Activated CD4-positive, alpha-beta T cell treated with anti-CD3 and anti-CD28 coated beads, Interleukin-2, amount 50 U/mL, for 4 hours (primary cell): ENCODE measurements around the gene CD207.

ENCODE experiments used
- DNase-seq, 2 experiments: peaks; one replicate each; pipeline ENCODE4 v3.0.0-alpha.2; 2020

Gene CD207

DNA sequence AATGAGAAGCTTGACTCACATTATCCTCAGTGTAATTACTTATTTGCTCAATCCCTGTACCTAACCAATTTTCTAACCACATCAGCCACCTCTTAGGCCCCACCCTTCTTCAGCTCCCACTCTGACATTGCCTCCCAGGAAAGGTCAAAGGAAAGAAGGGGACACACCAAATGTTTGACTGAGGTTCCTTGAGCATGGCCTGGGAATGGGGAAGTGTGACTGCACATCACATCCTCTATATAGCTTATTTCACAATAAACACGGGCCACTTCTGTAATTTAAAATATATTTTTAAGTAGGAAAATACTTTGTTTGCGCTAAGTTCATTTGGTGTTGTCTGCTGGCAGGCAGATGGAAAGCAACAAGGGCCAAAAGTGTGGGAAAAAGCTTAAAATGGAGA, 42.2 kb downstream of the CD207 start:
- DNase-seq: no peak

DNA sequence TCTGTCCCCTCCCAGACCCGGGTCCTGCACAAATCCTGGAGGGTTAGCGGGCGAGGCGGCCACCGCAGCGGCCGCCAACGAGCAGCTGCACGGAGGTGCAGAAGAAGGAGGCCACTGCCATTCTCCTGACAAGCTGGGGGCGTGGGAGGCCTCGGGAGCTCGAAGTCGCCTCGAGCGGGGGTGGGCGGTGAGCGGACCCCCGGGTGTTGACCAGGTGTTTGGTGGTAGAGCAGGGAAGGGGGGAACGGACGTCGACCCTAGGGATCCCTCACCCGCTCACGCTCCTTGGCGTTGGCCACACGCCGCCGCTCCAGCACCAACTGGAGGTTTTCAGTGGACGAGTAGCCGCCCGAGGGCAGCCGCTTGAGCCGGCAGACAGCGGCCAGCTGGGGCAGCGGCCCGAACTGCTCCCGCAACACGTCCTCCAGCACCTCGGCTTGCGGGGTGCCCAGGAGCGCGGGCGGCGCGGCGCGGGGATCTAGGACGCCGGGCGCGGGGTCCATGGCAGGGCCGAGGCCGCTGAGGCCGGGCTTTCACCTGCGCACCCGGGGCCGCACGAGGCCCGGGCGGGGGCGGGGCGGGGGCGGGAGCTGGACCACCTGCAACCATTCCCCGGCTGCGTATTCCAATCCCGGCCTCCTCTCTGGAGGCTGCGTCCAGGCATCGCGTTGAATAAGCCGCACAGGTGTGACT, 45.3 kb downstream of the CD207 start, which contains the start of gene FIGLA:
TSS of gene FIGLA (minus strand) at position 508 of the 693 bp plus-strand sequence. CDS start at position 503, 5 bp downstream.
- DNase-seq: no peak

DNA sequence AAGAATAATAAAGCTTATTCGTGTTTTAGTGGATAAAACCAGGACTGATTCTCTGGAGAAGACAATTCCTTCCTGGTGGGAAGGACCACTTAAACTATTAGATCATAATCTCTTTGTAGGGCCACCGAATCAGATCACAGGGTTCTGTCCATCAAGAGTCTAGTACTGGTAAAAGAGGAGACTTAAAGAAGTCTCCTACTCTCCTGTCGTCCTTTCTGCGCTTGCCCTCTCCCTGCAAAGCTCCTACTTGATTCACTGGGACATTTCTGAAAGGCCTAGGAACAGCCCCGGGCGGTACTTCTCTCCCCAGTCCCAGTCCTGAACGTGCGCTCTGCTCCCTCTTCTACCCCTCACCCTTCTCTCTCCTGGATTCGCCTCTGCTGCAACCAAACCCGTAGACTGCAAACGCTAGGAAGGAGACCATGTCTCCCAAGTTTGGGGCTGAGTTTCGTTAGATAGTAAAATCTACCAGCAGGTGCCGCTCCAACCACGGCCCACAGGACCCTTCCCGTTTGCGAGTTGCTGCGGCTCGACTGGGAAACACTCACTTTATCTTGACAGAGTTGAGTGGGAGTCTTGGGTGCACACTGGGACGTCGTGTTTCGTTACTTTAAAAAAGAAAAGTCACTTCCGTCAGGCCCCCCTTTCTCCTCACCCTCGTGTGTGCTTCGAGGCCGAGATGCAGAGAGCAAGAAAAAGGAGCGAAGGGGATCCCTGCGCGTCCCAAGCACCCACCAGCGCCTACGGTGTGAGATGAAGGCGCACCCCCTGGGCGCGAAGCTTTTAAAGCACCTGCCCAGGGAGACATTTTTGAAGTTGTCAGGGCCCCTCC, 46.1 kb downstream of the CD207 start:
- peak; percentile 54 to 61 for DNase-seq

DNA sequence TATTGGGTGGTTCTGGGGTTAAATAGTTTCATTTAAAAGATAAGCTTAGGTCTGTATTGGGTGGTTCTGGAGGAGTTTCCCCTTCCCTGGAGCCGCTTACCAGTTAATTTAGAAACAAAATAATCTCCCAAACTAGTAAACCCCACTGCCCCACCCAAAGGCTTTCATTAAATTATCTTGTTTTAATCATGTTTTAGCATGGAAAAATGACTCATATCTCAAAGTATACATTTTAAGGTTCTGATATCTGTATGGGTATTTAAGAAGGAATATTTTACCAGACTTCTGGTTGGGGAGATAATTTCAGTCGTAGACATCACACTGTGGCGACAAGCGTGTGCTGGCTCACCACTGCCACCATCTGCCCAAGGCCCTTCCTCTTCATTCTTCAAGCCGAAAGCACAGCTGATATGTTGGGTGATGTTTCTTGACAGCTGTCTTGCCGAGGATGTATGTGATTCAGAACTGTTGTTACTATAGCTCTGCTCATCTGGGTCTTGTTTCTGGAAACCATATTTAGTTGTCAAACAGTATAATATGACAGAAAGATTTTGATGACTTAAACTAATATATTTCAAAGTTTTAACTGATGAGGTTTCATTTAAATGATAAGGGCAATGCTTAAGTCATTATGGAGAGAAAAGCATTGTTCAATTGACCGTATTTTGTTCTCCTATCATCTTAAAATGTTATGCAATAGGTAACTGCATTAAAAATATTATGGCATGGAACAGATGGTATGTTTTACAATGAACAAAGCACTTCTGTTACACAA, 50.3 kb downstream of the CD207 start:
- peak in 1 of 2 experiments; percentile 26 for DNase-seq

DNA sequence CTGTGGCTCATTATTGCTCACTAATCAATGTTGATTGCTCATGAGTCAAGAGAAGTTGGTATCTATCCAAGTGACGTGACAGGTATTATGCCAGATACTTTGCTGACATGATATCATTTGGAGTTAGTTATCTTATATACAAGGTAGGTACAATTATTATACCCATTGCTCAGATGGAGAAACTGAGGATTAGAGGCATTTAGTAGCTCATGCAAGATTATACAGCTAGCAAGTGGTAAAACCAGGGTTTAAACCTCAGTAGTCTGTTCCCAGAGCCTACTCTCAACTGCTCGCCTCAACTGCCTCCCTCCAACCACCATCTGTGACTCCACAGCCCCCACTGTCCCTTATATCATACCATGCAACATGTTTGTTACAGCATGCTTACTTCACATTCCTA, 51.3 kb downstream of the CD207 start:
- DNase-seq: no peak
